GM19025 (cell line): Measurements from ENCODE around the gene CACNA1F.

Experiments used
- ATAC-seq: cut with Tn5 transposase; IDR thresholded peaks from one replicate; pipeline ENCODE4 v1.9.1; 2021; ENCODE audit warnings: mild to moderate bottlenecking, low read depth, moderate library complexity; ENCODE audit not compliant: unreplicated experiment

The CACNA1F gene

GRCh38 chrX:49160908-49161307 is 72.2 kb downstream of the CACNA1F start:
- no peak for ATAC-seq

DNA sequence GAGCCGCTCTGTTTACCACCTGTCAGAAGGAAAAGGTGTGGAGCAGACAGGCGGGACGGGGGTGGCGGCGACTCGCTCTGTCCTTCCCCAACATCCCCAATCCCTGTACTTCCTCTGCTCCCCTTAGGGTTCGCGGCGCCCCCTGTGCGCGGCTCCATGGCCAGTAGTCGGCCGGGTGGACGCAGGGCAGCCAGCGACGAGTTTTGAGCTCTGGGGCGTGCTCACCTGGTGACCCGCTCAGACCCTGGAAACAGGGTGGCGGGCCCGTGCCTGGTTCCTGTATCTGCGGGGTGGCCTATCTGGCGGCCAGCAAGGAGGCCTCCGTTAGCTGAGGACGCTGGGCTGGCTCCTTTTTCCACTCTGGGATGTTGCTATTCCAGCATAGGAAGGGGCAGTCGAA is 75.9 kb downstream of the CACNA1F start:
- ATAC-seq, result no peak

DNA sequence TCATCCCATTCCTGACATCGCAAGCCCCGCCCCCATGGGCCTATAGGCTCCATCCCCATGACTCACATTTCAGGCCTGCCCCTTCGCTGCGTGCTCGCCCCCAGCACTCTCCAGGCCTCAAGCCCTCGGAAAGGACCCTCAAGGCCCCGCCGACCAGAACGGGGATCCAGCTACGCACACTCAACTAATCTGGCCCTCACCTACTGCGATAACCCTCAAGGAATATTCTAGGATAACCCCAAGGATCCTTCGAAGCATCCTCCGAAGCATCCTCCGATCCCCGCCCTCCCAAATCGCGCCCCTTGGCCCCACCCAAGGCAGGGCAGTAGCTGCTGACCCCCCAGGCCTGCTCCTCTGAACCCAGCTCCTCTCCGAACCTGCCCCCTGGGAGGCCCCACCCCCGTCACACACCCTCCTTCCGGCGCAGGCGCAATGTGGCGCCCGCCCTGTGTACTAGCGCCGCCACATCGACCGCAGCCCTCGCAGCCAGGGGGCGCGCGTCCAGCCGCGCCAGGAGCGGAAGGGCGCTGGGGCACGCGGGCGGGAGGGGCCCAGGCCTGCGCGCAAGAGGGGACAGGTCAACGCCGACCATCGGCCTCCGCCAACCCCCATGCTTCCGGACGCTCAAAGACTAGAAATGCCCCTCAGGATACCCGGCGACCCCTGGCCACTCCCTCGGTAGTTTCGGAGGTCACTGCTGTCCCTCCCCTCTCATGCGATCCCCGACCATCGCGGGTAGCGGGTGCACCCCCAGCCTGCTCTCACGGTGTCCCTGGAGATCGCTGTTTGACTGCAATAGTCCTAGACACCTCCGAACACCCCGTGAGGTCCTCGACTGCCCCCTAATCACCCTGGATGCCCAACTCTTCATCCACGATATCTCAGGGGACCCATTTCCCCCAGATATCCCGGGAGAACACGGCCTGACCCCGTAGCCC is 77.0 kb downstream of the CACNA1F start:
- ATAC-seq, result peak; percentile 94

DNA sequence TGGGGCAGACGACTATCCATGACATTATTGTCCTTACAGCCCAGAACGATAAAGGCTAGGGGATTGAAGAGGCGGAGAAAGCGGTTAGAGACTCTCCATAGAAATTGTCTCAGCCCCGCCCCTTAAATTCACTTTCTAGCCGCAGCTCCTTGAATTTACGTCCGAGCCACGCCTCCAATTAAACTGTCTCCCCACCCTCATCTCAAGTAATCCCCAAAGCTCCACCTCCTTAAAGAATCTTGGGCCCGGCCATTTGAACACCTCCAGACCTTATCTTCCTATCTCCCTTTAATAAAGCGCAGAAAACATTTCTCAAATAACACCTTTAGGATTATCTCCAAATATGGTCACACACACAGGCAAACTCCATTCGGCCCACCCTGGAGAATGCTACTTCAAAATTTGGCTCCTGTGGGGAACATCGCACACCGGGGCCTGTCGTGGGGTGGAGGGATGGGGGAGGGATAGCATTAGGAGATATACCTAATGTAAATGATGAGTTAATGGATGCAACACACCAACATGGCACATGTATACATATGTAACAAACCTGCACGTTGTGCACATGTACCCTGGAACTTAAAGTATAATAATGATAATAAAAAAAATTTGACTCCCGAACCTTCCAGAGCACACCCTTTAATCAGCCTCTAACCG is 77.8 kb downstream of the CACNA1F start:
- no peak for ATAC-seq
